Liver (tissue), 9 donors: ENCODE data around the gene UTF1. TPM values are rescaled to one million over a fixed set of nuclear protein-coding genes. Genes with fewer than 3 reads are reported as not detected.

Experiments
- DNase-seq: peaks from one replicate; pipeline ENCODE4 v3.0.0-alpha.2; 2017; ENCODE audit warnings: low spot score
- H3K27ac ChIP-seq, 2 donors: one replicate each; pipeline ENCODE4 v1.7.0; 2013; ENCODE audit warnings: inconsistent platforms in 2 of 2, low read length in 2 of 2, control low read depth in 1 of 2, low read depth in 1 of 2, mild to moderate bottlenecking in 1 of 2
- H3K27me3 ChIP-seq, 4 donors: one replicate each; pipeline versions ENCODE4 v1.6.1 to v1.7.0; 2013; ENCODE audit warnings: low read length in 3 of 4, inconsistent platforms in 1 of 4, mild to moderate bottlenecking in 1 of 4, moderate library complexity in 1 of 4; ENCODE audit not compliant: control insufficient read depth in 4 of 4, insufficient read depth in 4 of 4
- H3K36me3 ChIP-seq, 4 donors: one replicate each; pipeline versions ENCODE4 v1.6.1 to v1.7.0; 2013; ENCODE audit warnings: low read length in 3 of 4, mild to moderate bottlenecking in 3 of 4, low read depth in 1 of 4, moderate library complexity in 1 of 4; ENCODE audit not compliant: control insufficient read depth in 4 of 4, insufficient read depth in 3 of 4
- H3K4me1 ChIP-seq, 4 donors: one replicate each; pipeline versions ENCODE4 v1.6.1 to v1.7.0; 2013; ENCODE audit warnings: low read length in 3 of 4, mild to moderate bottlenecking in 3 of 4, moderate library complexity in 1 of 4; ENCODE audit not compliant: control insufficient read depth in 4 of 4, insufficient read depth in 4 of 4
- H3K4me3 ChIP-seq, 3 donors: one replicate each; pipeline versions ENCODE4 v1.6.1 to v1.7.0; 2013; ENCODE audit warnings: low read length in 3 of 3, control low read depth in 1 of 3, low read depth in 1 of 3, mild to moderate bottlenecking in 1 of 3
- H3K9ac ChIP-seq, 2 donors: one replicate each; pipeline ENCODE4 v1.7.0; 2013; ENCODE audit warnings: low read length in 2 of 2, mild to moderate bottlenecking in 2 of 2, moderate library complexity in 2 of 2, control low read depth in 1 of 2, low read depth in 1 of 2
- H3K9me3 ChIP-seq, 4 donors: one replicate each; pipeline versions ENCODE4 v1.6.1 to v1.7.0; 2013; ENCODE audit warnings: low read length in 3 of 4; ENCODE audit not compliant: control insufficient read depth in 4 of 4
- ATF3 ChIP-seq: IDR thresholded peaks from 2 replicates; pipeline ENCODE4 v1.6.1; 2016; ENCODE audit warnings: antibody characterized with exemption
- EGR1 ChIP-seq, 2 donors: IDR thresholded peaks; 2 replicates each; pipeline ENCODE4 v1.6.1; 2016 to 2018; ENCODE audit warnings: antibody characterized with exemption in 2 of 2, low read depth in 2 of 2
- FOXA2 ChIP-seq: IDR thresholded peaks from 2 replicates; pipeline ENCODE4 v1.6.1; 2016; ENCODE audit warnings: antibody characterized with exemption
- HNF4G ChIP-seq: IDR thresholded peaks from 2 replicates; pipeline ENCODE4 v1.6.1; 2016; ENCODE audit warnings: antibody characterized with exemption
- JUND ChIP-seq, 2 donors: IDR thresholded peaks; 2 replicates each; pipeline ENCODE4 v1.6.1; 2016; ENCODE audit warnings: antibody characterized with exemption in 2 of 2
- MAX ChIP-seq: IDR thresholded peaks from 2 replicates; pipeline ENCODE4 v1.6.1; 2016; ENCODE audit warnings: antibody characterized with exemption
- NR2F2 ChIP-seq: IDR thresholded peaks from 2 replicates; pipeline ENCODE4 v1.6.1; 2016; ENCODE audit warnings: antibody characterized with exemption
- RAD21 ChIP-seq, 2 donors: IDR thresholded peaks; 2 replicates each; pipeline ENCODE4 v1.6.1; 2016; ENCODE audit warnings: antibody characterized with exemption in 2 of 2, mild to moderate bottlenecking in 2 of 2
- RXRA ChIP-seq, 2 donors: IDR thresholded peaks; 2 replicates each; pipeline ENCODE4 v1.6.1; 2017 to 2018; ENCODE audit warnings: antibody characterized with exemption in 2 of 2, mild to moderate bottlenecking in 1 of 2
- TAF1 ChIP-seq: conservative IDR thresholded peaks from 2 replicates; pipeline ENCODE4 v1.6.1; 2016; ENCODE audit warnings: antibody characterized with exemption, mild to moderate bottlenecking
- ZBTB33 ChIP-seq: IDR thresholded peaks from 2 replicates; pipeline ENCODE4 v1.6.1; 2016; ENCODE audit warnings: antibody characterized with exemption
- WGBS: extraction: QIAGEN DNeasy Blood & Tissue Kit; methylation state at CpG from one replicate; pipeline ENCODE4 v1.1.7; 2013; 5-methylcytosine and 5-hydroxymethylcytosine counted together
- polyA plus RNA-seq, 2 donors: library from polyadenylated mRNA; stranded (reverse) in 1 of 2; unstranded in 1 of 2; fragments of 200-250 nt in 1 of 2; fragments of >200 nt in 1 of 2; fragmentation: Nextera tagmentation in 1 of 2; extraction: Ambion mirVana in 1 of 2; gene quantifications; one replicate each; pipeline versions ENCODE4 v1.2.1 to v1.2.3, GENCODE V29; 2013 to 2015
- total RNA-seq, 2 donors: library from RNA; depleted of rRNA; stranded (reverse); fragments of >200 nt; gene quantifications; one replicate each; pipeline ENCODE4 v1.2.3, GENCODE V29; 2014
- TF ChIP-seq, protein P1 (sequence below): IDR thresholded peaks from 2 replicates; pipeline ENCODE4 v1.6.1; 2016; ENCODE audit warnings: antibody characterized with exemption, mild to moderate bottlenecking
- TF ChIP-seq, protein P2 (sequence below): fragments of 150-350 bp; IDR thresholded peaks from 2 replicates; pipeline ENCODE4 v1.5.1; 2017; ENCODE audit warnings: improper control_type of control experiment, low read depth, low read length; ENCODE audit not compliant: missing input control
- donor health status: healthy.
- donor health status: healthy.
- donor health status: healthy.
- donor health status: healthy.
- donor health status: healthy.

UTF1 gene
- total and polyA plus RNA-seq, 4 donors = not detected

- Histone ChIP-seq H3K27me3 (no peaks in the 10 kb centered on the region), H3K9ac (no peak overlapping the region), H3K4me1 (no peaks in the 10 kb centered on the region), H3K36me3 (peaks cover 7 to 28% (median 11%) of the 10 kb centered on the region in 4 donors), H3K9me3 (no peaks in the 10 kb centered on the region), H3K4me3 (no peak overlapping the region), H3K27ac (no peak overlapping the region)
- DNase-seq = no peak
- TF ChIP-seq HNF4G (no peak), EGR1 (IDR thresholded peaks at IDR 0.05; ENCODE audit: low read depth in 2 of 2) (no peak), FOXA2 (no peak), RXRA (IDR thresholded peaks at IDR 0.05) (no peak), MAX (no peak), ATF3 (no peak), RAD21 (IDR thresholded peaks at IDR 0.05) (no peak), JUND (IDR thresholded peaks at IDR 0.05) (no peak), NR2F2 (no peak), ZBTB33 (no peak), TAF1 (no peak)
- TF ChIP-seq, protein P1, sequence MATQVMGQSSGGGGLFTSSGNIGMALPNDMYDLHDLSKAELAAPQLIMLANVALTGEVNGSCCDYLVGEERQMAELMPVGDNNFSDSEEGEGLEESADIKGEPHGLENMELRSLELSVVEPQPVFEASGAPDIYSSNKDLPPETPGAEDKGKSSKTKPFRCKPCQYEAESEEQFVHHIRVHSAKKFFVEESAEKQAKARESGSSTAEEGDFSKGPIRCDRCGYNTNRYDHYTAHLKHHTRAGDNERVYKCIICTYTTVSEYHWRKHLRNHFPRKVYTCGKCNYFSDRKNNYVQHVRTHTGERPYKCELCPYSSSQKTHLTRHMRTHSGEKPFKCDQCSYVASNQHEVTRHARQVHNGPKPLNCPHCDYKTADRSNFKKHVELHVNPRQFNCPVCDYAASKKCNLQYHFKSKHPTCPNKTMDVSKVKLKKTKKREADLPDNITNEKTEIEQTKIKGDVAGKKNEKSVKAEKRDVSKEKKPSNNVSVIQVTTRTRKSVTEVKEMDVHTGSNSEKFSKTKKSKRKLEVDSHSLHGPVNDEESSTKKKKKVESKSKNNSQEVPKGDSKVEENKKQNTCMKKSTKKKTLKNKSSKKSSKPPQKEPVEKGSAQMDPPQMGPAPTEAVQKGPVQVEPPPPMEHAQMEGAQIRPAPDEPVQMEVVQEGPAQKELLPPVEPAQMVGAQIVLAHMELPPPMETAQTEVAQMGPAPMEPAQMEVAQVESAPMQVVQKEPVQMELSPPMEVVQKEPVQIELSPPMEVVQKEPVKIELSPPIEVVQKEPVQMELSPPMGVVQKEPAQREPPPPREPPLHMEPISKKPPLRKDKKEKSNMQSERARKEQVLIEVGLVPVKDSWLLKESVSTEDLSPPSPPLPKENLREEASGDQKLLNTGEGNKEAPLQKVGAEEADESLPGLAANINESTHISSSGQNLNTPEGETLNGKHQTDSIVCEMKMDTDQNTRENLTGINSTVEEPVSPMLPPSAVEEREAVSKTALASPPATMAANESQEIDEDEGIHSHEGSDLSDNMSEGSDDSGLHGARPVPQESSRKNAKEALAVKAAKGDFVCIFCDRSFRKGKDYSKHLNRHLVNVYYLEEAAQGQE = no peak
- TF ChIP-seq, protein P2, sequence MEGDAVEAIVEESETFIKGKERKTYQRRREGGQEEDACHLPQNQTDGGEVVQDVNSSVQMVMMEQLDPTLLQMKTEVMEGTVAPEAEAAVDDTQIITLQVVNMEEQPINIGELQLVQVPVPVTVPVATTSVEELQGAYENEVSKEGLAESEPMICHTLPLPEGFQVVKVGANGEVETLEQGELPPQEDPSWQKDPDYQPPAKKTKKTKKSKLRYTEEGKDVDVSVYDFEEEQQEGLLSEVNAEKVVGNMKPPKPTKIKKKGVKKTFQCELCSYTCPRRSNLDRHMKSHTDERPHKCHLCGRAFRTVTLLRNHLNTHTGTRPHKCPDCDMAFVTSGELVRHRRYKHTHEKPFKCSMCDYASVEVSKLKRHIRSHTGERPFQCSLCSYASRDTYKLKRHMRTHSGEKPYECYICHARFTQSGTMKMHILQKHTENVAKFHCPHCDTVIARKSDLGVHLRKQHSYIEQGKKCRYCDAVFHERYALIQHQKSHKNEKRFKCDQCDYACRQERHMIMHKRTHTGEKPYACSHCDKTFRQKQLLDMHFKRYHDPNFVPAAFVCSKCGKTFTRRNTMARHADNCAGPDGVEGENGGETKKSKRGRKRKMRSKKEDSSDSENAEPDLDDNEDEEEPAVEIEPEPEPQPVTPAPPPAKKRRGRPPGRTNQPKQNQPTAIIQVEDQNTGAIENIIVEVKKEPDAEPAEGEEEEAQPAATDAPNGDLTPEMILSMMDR = no peak
- 96% methylated on average over 19 of the region's 19 CpGs for WGBS
Observed at GRCh38 chr10:133270773-133271297, 40.8 kb downstream of the UTF1 start.

GRCh38 chr10:133271521-133272300 is 41.7 kb downstream of the UTF1 start:
- DNase-seq = no peak
- H3K27me3 ChIP-seq = no peaks in the 10 kb centered on the region
- H3K9me3 ChIP-seq = no peaks in the 10 kb centered on the region
- WGBS = 86% methylated on average over 35 of the region's 35 CpGs
- no peak overlapping the region for H3K27ac ChIP-seq
- no peak overlapping the region for H3K4me3 ChIP-seq
- H3K36me3 ChIP-seq = peaks cover 7 to 28% (median 11%) of the 10 kb centered on the region in 4 donors
- no peak overlapping the region for H3K9ac ChIP-seq
- TF ChIP-seq EGR1 (IDR thresholded peaks at IDR 0.05; ENCODE audit: low read depth in 2 of 2) (no peak), ATF3 (no peak), JUND (IDR thresholded peaks at IDR 0.05) (no peak), TAF1 (no peak), RXRA (IDR thresholded peaks at IDR 0.05) (no peak), FOXA2 (no peak)
- TF ChIP-seq, protein P2 = no peak
- TF ChIP-seq, protein P1 = no peak
- peaks cover 0 to under 1% (median 0%) of the 10 kb centered on the region in 4 donors for H3K4me1 ChIP-seq
